Measurements from ENCODE around the gene TMEM151A.

DNA sequence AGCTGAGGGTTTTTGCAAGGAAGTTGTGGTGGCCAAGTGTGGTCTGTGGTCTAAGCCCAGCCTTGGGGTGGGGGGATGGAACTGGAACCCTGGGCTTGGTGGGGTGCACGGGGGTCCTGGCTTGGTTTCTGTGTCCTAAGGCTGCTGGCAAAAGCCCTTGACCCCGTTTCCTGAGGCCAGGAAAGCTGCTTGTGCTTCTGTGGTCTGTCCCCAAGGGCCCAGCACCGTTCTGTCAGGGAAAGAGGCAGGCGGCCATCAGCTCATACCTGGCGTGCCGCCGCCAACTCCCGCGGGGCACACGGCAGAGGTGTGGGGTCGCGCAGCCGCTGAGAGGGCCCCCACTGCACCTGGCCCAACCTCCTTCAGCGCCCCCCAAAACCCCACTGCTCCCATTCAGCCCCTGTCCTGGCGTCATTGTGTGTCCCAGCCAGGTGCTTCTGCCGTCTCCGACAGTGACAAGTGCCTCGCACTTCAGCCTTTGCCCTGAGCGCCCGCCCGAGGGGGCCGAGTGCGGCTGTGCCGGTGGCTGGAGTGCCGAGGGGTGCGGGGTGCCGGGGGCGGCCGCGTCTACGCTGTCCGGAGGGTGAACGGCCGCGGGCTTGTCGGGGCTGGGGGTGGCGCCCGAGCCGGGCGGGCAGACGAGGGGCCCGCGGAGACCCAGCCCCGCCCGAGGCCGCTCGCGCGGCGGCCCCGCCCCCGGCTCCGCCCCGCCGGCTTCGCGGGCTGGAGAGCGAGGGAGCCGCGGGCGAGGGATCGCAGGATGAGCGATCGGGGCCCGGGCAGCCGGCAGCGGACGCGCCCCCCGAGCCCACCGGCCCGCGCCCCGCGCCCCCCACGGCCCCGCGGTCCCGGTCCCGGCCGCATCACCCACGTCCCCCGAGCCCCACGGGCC, 14.0 kb upstream of the TMEM151A start, which contains the start of gene CNIH2:
- TF ChIP-seq, protein P1, sequence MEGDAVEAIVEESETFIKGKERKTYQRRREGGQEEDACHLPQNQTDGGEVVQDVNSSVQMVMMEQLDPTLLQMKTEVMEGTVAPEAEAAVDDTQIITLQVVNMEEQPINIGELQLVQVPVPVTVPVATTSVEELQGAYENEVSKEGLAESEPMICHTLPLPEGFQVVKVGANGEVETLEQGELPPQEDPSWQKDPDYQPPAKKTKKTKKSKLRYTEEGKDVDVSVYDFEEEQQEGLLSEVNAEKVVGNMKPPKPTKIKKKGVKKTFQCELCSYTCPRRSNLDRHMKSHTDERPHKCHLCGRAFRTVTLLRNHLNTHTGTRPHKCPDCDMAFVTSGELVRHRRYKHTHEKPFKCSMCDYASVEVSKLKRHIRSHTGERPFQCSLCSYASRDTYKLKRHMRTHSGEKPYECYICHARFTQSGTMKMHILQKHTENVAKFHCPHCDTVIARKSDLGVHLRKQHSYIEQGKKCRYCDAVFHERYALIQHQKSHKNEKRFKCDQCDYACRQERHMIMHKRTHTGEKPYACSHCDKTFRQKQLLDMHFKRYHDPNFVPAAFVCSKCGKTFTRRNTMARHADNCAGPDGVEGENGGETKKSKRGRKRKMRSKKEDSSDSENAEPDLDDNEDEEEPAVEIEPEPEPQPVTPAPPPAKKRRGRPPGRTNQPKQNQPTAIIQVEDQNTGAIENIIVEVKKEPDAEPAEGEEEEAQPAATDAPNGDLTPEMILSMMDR (IDR thresholded peaks at IDR 0.05 in 4 of 5, conservative IDR thresholded peaks at IDR 0.05 in 1 of 5), result no peak
- TF ChIP-seq POLR2A (IDR thresholded peaks at IDR 0.05), result no peak

Measured in gastrocnemius medialis (tissue), 4 donors.